ENCODE data around the gene MAN2B2. TPM values are rescaled to one million over a fixed set of nuclear protein-coding genes. Genes with fewer than 3 reads are reported as not detected.

Gene MAN2B2
- total and polyA plus RNA-seq, 2 of the 8 experiments (the other 6 are each of a cell fraction or from before 2014, with no cell fraction given): 3.3 to 4.0 TPM

- Histone ChIP-seq H4K20me1 (replicated peaks in 1 of 2; ENCODE audit: control insufficient read depth in 1 of 2, insufficient read depth in 2 of 2, low read length in 2 of 2) (no peaks in the 10 kb centered on the region), H3K36me3 (ENCODE audit: control insufficient read depth in 2 of 4, insufficient read depth in 4 of 4, low read length in 3 of 4) (no peaks in the 10 kb centered on the region; a peak in 2 of 8 replicates), H4K8ac (ENCODE audit: extremely low read depth, insufficient read depth, low read length) (no peak overlapping the region), H4K91ac (replicated peaks; ENCODE audit: insufficient read length, low read length) (no peak overlapping the region), H3K23ac (ENCODE audit: insufficient read length) (no peak overlapping the region), H2AK5ac (ENCODE audit: low read depth, low read length) (no peak overlapping the region), H3K4me3 (ENCODE audit: extremely low read depth in 1 of 4, insufficient read depth in 2 of 4, low read depth in 3 of 4, low read length in 4 of 4) (no peak overlapping the region), H3K27ac (ENCODE audit: low read depth, low read length) (no peak overlapping the region), H3K18ac (ENCODE audit: extremely low read depth, low read length) (no peak overlapping the region), H3K79me1 (ENCODE audit: low read depth, low read length) (no peaks in the 10 kb centered on the region), H4K5ac (ENCODE audit: insufficient read length, low read depth, low read length) (no peak overlapping the region), H2BK12ac (ENCODE audit: low read depth, low read length) (no peak overlapping the region), H3K56ac (replicated peaks; ENCODE audit: insufficient read length, low read depth, low read length) (no peak overlapping the region), H3K79me2 (ENCODE audit: control insufficient read depth in 1 of 2, insufficient read depth in 2 of 2, low read length in 2 of 2) (no peaks in the 10 kb centered on the region), H3K23me2 (ENCODE audit: low read depth, low read length) (no peaks in the 10 kb centered on the region), H2AFZ (ENCODE audit: low read length) (no peak overlapping the region), H3K9me3 (ENCODE audit: insufficient read depth in 2 of 2, low read depth in 1 of 2, low read length in 1 of 2) (peaks cover 2 to 5% of the 10 kb centered on the region in 2 experiments), H3K27me3 (replicated peaks in 1 of 4; ENCODE audit: control insufficient read depth in 3 of 4, extremely low read depth in 1 of 4, insufficient read depth in 3 of 4, low read length in 3 of 4) (no peaks in the 10 kb centered on the region), H3K14ac (ENCODE audit: insufficient read length) (no peak overlapping the region), H2BK20ac (ENCODE audit: low read length) (no peak overlapping the region), H2BK5ac (ENCODE audit: low read depth, low read length) (no peak overlapping the region), H2BK15ac (ENCODE audit: low read length) (no peak overlapping the region), H3K4me2 (ENCODE audit: insufficient read depth in 1 of 2, low read depth in 2 of 2, low read length in 2 of 2) (no peak overlapping the region), H3K4ac (replicated peaks; ENCODE audit: insufficient read length, low read depth, low read length) (no peak overlapping the region), H2BK120ac (replicated peaks; ENCODE audit: low read depth, low read length) (no peak overlapping the region), H3K4me1 (replicated peaks in 1 of 4; ENCODE audit: control insufficient read depth in 3 of 4, insufficient read depth in 4 of 4, low read length in 3 of 4) (no peaks in the 10 kb centered on the region; a peak in 1 of 7 replicates), H3K9ac (replicated peaks in 1 of 4; ENCODE audit: extremely low read depth in 1 of 4, low read depth in 3 of 4, low read length in 3 of 4) (no peak overlapping the region)
- CTCF ChIA-PET (ENCODE audit: partially characterized antibody): no interaction called here
- POLR2A ChIA-PET (ENCODE audit: partially characterized antibody): interaction anchor here (0.6 kb wide), 1 partner anchor 455 kb away, joined by 3 read pairs; no protein-coding TSS in a partner anchor
- TF ChIP-seq YY1 (IDR thresholded peaks at IDR 0.05; ENCODE audit: low read depth, low read length): no peak
- TF ChIP-seq JUN (IDR thresholded peaks at IDR 0.05; ENCODE audit: low read depth, low read length): no peak
- no peak for TF ChIP-seq SAP30 (IDR thresholded peaks at IDR 0.05; ENCODE audit: insufficient read depth, insufficient replicate concordance, low read length)
- TF ChIP-seq KDM4A (IDR thresholded peaks at IDR 0.05; ENCODE audit: low read depth, low read length, severe bottlenecking): no peak
- TF ChIP-seq PHF8 (conservative IDR thresholded peaks at IDR 0.05; ENCODE audit: low read depth, low read length): no peak
- no peak for TF ChIP-seq HDAC2 (IDR thresholded peaks at IDR 0.05; ENCODE audit: borderline replicate concordance in 1 of 2, low read depth in 2 of 2, low read length in 2 of 2)
- TF ChIP-seq RXRA (IDR thresholded peaks at IDR 0.05; ENCODE audit: insufficient read depth, low read depth, low read length): no peak
- TF ChIP-seq CBX5 (IDR thresholded peaks at IDR 0.05; ENCODE audit: low read depth, low read length): no peak
- TF ChIP-seq JUND (IDR thresholded peaks at IDR 0.05; ENCODE audit: low read length): no peak
- TF ChIP-seq SP1 (IDR thresholded peaks at IDR 0.05; ENCODE audit: low read depth, low read length): no peak
- TF ChIP-seq SIN3A (conservative IDR thresholded peaks at IDR 0.05 in 1 of 2, IDR thresholded peaks at IDR 0.05 in 1 of 2; ENCODE audit: low read depth in 1 of 2, low read length in 2 of 2): no peak
- TF ChIP-seq EGR1 (IDR thresholded peaks at IDR 0.05; ENCODE audit: borderline replicate concordance, low read depth, low read length): no peak
- WGBS, 2 experiments (ENCODE audit: extremely low coverage in 1 of 2, insufficient coverage in 1 of 2, insufficient read length in 1 of 2, insufficient replicate concordance in 2 of 2, low coverage in 1 of 2, low lambda C conversion rate in 2 of 2, missing lambda C conversion rate in 1 of 2): 89% methylated on average over 7 of the region's 7 CpGs; no CpG with 5 or more reads in 1 of the 2 experiments
- no peak for DNase-seq (ENCODE audit: low read depth in 1 of 2, low spot score in 2 of 2)
- no peak for FAIRE-seq
Measured at GRCh38 chr4:6584865-6585264, 9.9 kb downstream of the MAN2B2 start.

Data from H1 (cell line).